ENCODE data around the gene B3GNT4. TPM values are rescaled to one million over a fixed set of nuclear protein-coding genes. Genes with fewer than 3 reads are reported as not detected.
"Not testable (repeated sequence)": the region's sequence is repeated elsewhere in the genome, so short reads cannot be mapped to it uniquely, and the experiment has no call there.

The B3GNT4 gene
- total RNA-seq: 0.10 TPM

DNA sequence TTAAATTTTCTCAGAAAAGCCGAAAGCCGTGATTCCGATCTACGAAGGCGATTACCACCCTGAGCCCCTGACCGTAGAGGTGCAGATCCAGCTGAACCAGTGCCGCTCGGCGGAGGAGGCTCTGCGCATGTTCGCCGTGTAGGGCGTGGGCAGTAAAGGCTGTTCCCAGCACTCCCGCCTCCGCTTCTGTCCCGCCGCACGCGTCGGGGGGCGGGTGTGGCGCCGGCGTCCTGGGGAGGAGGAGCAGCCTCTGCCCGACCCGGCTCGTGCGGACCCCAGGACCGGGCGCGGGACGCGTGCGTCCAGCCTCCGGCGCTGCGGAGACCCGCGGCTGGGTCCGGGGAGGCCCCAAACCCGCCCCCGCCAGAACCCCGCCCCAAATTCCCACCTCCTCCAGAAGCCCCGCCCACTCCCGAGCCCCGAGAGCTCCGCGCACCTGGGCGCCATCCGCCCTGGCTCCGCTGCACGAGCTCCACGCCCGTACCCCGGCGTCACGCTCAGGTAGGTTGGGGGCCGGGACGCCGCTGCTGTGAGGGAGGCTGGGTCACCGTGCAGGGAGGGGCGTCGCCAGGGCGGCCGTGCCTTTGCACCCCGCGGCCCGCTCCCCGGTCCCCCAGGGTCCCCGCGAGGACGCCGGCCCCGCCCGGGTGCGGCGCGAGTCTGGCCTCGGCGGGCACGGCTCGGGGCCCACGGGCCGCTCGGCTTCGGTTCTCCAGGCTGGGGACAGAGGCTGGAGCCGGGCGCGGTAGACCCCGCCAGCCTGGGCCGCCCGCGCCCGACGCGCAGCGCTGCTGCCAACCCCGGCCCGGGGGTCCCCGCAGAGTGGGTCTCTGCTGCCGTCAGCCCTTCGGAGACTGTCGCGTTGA is at the start of gene B3GNT4:
TSS of gene B3GNT4 (plus strand) at position 409 of the 866 bp plus-strand sequence. CDS start 910 bp downstream, outside the sequence.
- Histone ChIP-seq H3K4me1 (ENCODE audit: insufficient read depth, low read length) (peaks cover 25% of the 10 kb centered on the region), H3K27me3 (ENCODE audit: insufficient read depth, low read length) (peaks cover 36% of the 10 kb centered on the region), H3K4me3 (ENCODE audit: low read length) (peak within 1 kb of the TSS; percentile 35), H3K9me3 (ENCODE audit: low read depth, low read length) (no peaks in the 10 kb centered on the region)

GRCh38 chr12:122155705-122156104 is 47.8 kb upstream of the B3GNT4 start:
- Histone ChIP-seq H3K4me3 (ENCODE audit: low read length) (no peak overlapping the region), H3K9me3 (ENCODE audit: low read depth, low read length) (no peaks in the 10 kb centered on the region), H3K27me3 (ENCODE audit: insufficient read depth, low read length) (no peaks in the 10 kb centered on the region), H3K4me1 (ENCODE audit: insufficient read depth, low read length) (no peaks in the 10 kb centered on the region)

- Histone ChIP-seq H3K4me3 (ENCODE audit: low read length) (no peak overlapping the region), H3K27me3 (ENCODE audit: insufficient read depth, low read length) (no peaks in the 10 kb centered on the region), H3K9me3 (ENCODE audit: low read depth, low read length) (no peaks in the 10 kb centered on the region), H3K4me1 (ENCODE audit: insufficient read depth, low read length) (peaks cover 7% of the 10 kb centered on the region)
Observed at GRCh38 chr12:122158700-122159285, 44.7 kb upstream of the B3GNT4 start.

DNA sequence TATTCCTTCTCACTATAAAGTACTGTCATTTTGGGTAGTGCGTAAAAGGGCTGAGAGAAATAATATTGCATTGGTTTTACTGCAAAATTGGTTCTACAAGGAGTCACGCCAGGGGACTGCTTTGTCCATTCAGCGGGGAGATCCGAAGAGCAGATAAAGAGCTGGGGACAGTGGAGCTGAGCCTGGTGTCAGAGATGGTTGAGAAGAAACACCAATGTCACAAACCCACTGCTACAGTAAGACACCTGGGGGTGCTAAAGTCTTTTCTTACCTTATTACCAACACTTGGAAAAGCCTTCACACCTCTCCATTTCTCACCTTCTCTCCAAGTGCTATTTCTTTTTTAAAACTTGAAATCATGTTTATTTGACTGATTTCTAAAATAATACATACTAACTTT is 43.6 kb upstream of the B3GNT4 start:
- H3K9me3 ChIP-seq (ENCODE audit: low read depth, low read length): no peaks in the 10 kb centered on the region
- no peak overlapping the region for H3K4me3 ChIP-seq (ENCODE audit: low read length)
- H3K4me1 ChIP-seq (ENCODE audit: insufficient read depth, low read length): peaks cover 7% of the 10 kb centered on the region
- H3K27me3 ChIP-seq (ENCODE audit: insufficient read depth, low read length): no peaks in the 10 kb centered on the region

DNA sequence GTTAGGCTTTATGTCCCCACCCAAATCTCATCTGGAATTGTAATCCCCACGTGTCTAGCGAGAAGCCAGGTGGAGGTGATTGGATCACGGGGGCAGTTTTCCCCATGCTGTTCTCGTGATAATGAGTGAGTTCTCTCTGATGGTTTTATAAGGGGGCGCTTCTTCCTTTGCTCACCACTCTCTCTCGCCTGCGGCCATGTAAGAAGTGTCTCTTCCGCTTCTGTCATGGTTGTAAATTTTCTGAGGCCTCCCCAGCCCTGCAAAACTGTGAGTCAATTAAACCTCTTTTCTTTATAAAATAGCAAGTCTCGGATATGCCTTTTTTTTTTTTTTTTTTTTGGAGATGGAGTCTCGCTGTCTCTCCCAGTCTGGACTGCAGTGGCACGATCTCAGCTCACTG is 42.7 kb upstream of the B3GNT4 start:
- peaks cover 7% of the 10 kb centered on the region for H3K4me1 ChIP-seq (ENCODE audit: insufficient read depth, low read length)
- no peaks in the 10 kb centered on the region for H3K9me3 ChIP-seq (ENCODE audit: low read depth, low read length)
- no peaks in the 10 kb centered on the region for H3K27me3 ChIP-seq (ENCODE audit: insufficient read depth, low read length)
- H3K4me3 ChIP-seq (ENCODE audit: low read length): no peak overlapping the region

GRCh38 chr12:122161682-122162081 is 41.8 kb upstream of the B3GNT4 start:
- H3K27me3 ChIP-seq (ENCODE audit: insufficient read depth, low read length): no peaks in the 10 kb centered on the region
- no peaks in the 10 kb centered on the region for H3K9me3 ChIP-seq (ENCODE audit: low read depth, low read length)
- peaks cover 7% of the 10 kb centered on the region for H3K4me1 ChIP-seq (ENCODE audit: insufficient read depth, low read length)
- H3K4me3 ChIP-seq (ENCODE audit: low read length): no peak overlapping the region

DNA sequence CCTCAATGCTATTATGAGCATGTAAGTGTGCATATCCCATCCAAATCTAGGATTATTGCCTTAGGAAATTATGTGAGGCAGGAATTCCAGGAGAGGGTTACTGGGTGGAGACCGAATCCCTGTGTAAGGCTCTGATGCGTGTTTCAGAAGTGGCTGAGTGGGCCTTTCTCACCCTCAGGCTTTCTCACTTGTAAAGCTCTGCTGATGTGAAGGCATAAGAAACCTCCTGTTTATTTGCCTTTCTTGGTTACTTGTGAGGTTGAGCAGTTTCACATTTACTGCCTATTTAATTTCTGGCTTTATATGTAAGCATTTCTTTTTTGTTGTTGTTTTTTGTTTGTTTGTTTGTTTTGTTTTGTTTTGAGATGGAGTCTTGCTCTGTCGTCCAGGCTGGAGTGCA is 40.5 kb upstream of the B3GNT4 start:
- Histone ChIP-seq H3K4me1 (ENCODE audit: insufficient read depth, low read length) (peaks cover 7% of the 10 kb centered on the region), H3K4me3 (ENCODE audit: low read length) (no peak overlapping the region), H3K27me3 (ENCODE audit: insufficient read depth, low read length) (no peaks in the 10 kb centered on the region), H3K9me3 (ENCODE audit: low read depth, low read length) (no peaks in the 10 kb centered on the region)

GRCh38 chr12:122166422-122167349 is 36.8 kb upstream of the B3GNT4 start:
- Histone ChIP-seq H3K9me3 (ENCODE audit: low read depth, low read length) (no peaks in the 10 kb centered on the region), H3K4me1 (ENCODE audit: insufficient read depth, low read length) (peaks cover 7% of the 10 kb centered on the region), H3K27me3 (ENCODE audit: insufficient read depth, low read length) (no peaks in the 10 kb centered on the region), H3K4me3 (ENCODE audit: low read length) (no peak overlapping the region)

GRCh38 chr12:122167356-122167925 is 36.1 kb upstream of the B3GNT4 start:
- no peak overlapping the region for H3K4me3 ChIP-seq (ENCODE audit: low read length)
- H3K27me3 ChIP-seq (ENCODE audit: insufficient read depth, low read length): no peaks in the 10 kb centered on the region
- peaks cover 1% of the 10 kb centered on the region for H3K4me1 ChIP-seq (ENCODE audit: insufficient read depth, low read length)
- H3K9me3 ChIP-seq (ENCODE audit: low read depth, low read length): no peaks in the 10 kb centered on the region

DNA sequence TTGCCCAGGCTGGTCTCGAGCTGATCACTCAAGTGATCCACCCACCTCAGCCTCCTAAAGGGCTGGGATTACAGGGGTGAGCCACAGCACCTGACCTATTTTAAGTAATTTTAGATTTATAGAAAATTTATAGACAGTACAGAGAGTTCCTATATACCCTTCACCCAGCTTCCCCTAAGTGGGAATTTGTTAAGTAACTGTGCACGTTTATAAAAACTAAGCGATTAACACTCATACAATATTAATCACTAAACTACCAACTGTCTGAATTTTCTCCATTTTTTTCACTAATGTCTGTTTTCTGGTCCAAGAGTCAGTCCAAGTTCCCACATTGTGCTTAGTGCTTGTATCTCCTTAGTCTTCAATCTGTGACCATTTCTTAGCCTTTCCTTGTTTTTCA is 35.0 kb upstream of the B3GNT4 start:
- Histone ChIP-seq H3K27me3 (ENCODE audit: insufficient read depth, low read length) (no peaks in the 10 kb centered on the region), H3K4me3 (ENCODE audit: low read length) (no peak overlapping the region), H3K9me3 (ENCODE audit: low read depth, low read length) (no peaks in the 10 kb centered on the region), H3K4me1 (ENCODE audit: insufficient read depth, low read length) (no peaks in the 10 kb centered on the region)

DNA sequence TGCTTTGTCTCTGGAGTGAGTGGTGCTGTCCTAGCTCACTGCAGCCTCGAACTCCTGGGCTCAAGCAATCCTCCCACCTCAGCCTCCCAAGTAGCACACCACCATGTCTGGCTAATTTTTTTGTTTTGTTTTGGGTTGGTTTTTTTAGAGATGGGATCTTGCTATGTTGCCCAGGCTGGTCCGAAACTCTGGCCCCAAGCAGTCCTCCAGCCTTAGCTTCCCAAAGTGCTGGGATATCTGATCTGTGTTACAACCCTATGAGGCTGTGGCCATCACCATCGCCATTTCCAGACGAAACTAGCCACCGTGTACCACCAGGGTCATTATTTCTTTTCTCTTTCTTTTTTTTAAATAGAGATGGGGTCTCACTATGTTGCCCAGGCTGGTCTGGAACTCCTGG is 32.1 kb upstream of the B3GNT4 start:
- Histone ChIP-seq H3K4me3 (ENCODE audit: low read length) (no peak overlapping the region), H3K4me1 (ENCODE audit: insufficient read depth, low read length) (no peaks in the 10 kb centered on the region), H3K9me3 (ENCODE audit: low read depth, low read length) (no peaks in the 10 kb centered on the region), H3K27me3 (ENCODE audit: insufficient read depth, low read length) (no peaks in the 10 kb centered on the region)

- no peaks in the 10 kb centered on the region for H3K9me3 ChIP-seq (ENCODE audit: low read depth, low read length)
- H3K4me1 ChIP-seq (ENCODE audit: insufficient read depth, low read length): no peaks in the 10 kb centered on the region
- no peaks in the 10 kb centered on the region for H3K27me3 ChIP-seq (ENCODE audit: insufficient read depth, low read length)
- H3K4me3 ChIP-seq (ENCODE audit: low read length): no peak overlapping the region
Observed at GRCh38 chr12:122172262-122172939, 31.1 kb upstream of the B3GNT4 start.

DNA sequence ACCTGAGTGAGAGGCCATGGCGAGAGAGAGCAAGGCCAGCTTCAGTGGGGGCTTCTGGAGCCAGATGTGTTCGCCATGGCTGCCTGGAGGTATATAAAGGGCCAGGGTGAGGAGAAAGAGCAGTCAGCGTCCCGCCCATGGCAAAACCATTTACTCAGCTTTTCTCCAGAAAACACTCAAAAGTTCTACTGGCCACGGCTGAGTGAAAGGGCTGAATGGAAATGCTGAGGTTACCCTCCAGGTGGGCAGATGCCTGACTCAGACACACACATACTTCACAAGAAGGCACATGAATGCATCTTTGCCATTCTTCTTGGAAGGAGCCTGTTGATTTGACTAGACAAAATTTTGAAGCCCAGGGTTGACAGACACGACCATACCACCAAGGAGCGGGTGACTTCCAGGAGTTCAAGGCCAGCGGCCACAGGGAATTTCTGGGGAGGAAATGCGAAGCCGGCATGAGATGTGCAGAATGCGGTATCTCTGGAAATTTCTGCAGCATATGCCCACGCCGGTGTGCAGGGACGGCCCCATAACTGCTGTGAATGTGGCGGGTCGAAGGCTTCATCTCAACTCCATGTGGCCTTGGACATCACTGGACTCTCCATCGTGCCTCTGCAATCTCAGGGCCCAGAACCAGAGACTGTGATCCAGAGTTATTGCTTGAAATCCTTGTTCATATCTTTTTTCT is 29.2 kb upstream of the B3GNT4 start, which contains the start of gene IL31:
TSS of gene IL31 (minus strand) at position 67 of the 691 bp plus-strand sequence. CDS start at position 18, 49 bp downstream.
- Histone ChIP-seq H3K4me1 (ENCODE audit: insufficient read depth, low read length) (no peaks in the 10 kb centered on the region), H3K27me3 (ENCODE audit: insufficient read depth, low read length) (no peaks in the 10 kb centered on the region), H3K9me3 (ENCODE audit: low read depth, low read length) (no peaks in the 10 kb centered on the region), H3K4me3 (ENCODE audit: low read length) (no peak within 1 kb of the TSS)

DNA sequence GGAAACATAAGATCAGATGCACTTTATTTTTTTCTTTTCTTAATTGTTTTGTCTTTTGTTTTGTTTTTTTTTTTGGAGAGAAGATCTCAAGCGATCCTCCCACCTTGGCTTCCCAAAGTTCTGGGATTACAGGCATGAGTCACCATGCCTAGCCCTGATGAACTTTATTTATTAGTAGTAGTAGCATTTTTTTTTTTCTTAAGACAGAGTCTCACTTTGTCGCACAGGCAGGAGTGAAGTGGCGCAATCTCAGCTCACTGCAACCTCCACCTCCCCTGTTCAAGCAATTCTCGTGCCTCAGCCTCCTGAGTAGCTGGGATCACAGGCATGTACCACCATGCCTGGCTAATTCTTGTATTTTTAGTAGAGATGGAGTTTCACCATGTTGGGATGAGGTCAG is 27.0 kb upstream of the B3GNT4 start:
- H3K9me3 ChIP-seq (ENCODE audit: low read depth, low read length); H3K27me3 ChIP-seq (ENCODE audit: insufficient read depth, low read length); H3K4me3 ChIP-seq (ENCODE audit: low read length); H3K4me1 ChIP-seq (ENCODE audit: insufficient read depth, low read length): not testable (repeated sequence)
